MV-4-11 (cell line): ENCODE results near the gene TSPAN11.

Source experiments
- DNase-seq: peaks from one replicate; lab custom pipeline; 2025; lab: John Stamatoyannopoulos, UW

Gene TSPAN11

GRCh38 chr12:30979371-30980259 lies 53.1 kb downstream of the TSPAN11 start:
- DNase-seq, result no peak

- DNase-seq, result no peak
These were observed 54.6 kb downstream of the TSPAN11 start for GRCh38 chr12:30980955-30981662.

- no peak for DNase-seq
These were observed 55.9 kb downstream of the TSPAN11 start for GRCh38 chr12:30982413-30982812.

DNA sequence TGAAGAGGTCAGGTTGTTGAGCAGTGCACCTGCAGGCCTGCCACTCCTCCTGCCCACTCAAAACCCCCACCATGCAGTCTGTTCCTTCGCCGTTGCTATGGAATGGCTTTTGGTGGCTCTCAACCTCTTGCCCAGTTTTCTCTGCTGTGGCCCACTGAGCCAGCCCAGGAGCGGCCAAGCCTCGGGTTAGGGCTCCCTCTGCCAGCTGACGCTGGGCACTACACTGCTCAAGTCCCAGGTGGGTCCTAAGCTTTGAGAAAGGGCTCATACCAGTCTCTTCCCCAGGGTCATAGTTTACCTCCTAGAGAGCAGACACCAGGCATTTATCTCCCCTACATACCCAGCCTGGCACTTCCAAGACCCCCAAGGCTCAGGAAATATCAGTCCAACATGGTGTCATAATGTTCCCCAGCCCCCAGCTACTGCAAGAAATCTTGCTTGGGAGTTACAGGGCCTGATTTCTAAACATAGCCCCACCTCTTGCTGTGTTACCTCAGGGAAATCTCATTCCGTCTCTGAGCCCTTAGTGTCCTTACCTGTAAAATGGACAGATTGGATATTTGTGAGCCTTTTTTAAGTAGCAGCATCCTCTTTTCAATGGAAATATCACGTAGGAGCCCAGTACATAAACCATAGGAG lies 59.4 kb downstream of the TSPAN11 start:
- DNase-seq, result no peak

DNA sequence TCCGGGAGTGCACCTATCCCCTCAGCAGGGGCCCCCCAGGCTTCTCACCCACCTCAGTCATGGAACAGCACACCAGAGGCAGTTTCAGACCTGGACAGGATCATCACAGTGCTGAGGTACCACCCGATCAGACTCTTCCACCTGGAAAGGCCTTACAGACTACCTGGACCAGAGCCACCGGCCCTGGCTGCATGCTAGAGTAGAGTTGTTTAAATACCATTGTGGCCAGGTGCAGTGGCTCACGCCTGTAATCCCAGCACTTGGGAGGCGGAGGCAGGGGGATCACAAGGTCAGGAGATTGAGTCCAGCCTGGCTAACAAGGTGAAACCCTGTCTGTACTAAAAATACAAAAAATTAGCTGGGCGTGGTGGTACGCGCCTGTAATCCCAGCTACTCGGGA lies 61.5 kb downstream of the TSPAN11 start:
- DNase-seq, result no peak

- no peak for DNase-seq
These were observed 62.2 kb downstream of the TSPAN11 start for GRCh38 chr12:30988646-30989286.

- no peak for DNase-seq
These were observed 63.2 kb downstream of the TSPAN11 start for GRCh38 chr12:30989754-30990153.

DNA sequence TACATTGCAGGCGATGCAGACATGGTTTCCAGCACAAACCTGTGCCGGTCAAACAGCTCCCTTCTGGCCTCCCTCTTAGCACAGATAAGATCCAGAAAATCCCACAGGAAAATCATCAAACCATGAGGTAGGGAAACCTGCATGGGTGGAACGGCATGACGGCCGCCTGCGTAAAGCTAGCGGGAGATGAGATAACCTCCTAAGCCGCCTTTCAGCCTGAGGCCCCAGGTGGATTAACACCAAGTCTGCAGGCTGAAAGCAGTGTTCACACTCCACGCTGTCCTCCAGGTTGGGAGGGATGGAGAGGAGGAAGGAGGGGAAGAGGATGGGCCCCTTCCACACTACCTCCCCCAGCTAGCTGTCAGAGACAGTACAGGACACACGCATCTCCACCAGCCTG lies 63.8 kb downstream of the TSPAN11 start:
- no peak for DNase-seq

- DNase-seq, result no peak
These were observed 64.2 kb downstream of the TSPAN11 start for GRCh38 chr12:30990776-30991175.

DNA sequence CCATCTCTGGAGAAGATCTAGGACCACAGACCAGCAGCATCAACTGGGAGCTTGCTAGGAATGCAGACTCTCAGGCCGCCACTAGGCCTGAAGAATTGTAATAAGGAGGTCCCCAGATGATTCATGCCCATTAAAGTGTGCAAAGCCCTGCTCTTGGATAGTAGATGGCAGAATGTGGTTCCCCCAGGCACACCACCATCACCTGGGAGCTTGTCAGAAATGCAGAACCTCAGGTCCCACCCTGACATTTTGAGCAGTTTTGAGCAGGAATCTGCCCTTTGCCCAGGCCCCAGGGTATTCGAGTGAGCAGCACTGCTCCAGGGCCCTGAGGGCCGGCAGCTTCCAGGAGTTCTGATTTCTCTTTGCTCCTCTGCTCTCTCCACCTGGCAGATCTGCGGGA lies 64.9 kb downstream of the TSPAN11 start:
- no peak for DNase-seq

DNA sequence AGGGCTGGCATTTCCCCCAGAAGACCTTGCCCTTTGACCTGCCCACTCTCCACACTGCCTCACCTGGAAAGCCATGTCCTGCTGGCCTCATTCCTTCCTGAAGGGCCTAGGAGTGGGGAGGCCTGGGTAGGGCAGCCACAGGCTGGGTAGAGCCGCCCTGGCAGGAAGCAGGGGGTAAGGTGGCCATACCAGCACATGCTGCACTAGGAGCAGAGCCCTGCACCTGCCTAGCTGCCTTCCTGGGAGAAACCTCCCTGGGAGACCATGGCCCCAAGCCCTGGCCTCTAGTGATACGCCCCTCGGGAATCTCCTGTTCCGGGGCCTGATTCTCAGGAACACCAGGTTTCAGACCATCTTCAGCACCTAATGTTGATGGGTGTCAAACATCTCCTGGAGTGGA lies 65.8 kb downstream of the TSPAN11 start:
- no peak for DNase-seq

DNA sequence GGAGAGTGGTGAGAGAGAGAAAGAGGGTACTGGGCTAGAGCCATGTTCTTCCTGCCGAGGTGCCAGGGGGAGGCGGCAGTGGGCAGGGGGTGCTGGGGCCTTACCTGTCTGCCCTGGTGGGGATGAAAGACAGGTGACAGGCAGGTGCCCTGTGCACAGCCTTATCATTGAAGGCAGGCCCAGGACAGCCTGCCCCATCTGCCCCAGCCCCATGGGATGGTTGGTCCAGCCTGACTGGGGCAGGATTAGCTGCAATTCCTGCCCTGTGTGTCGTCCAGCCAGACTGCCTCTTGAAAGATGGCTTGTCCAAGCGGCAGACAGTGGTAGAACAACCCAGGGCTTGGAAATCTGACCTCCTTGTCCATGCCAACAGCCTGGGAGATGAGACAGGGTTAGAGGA lies 67.2 kb downstream of the TSPAN11 start:
- DNase-seq, result no peak

GRCh38 chr12:30994274-30994673 lies 67.7 kb downstream of the TSPAN11 start:
- no peak for DNase-seq

GRCh38 chr12:30996255-30996654 lies 69.7 kb downstream of the TSPAN11 start:
- DNase-seq, result no peak

- no peak for DNase-seq
These were observed 70.2 kb downstream of the TSPAN11 start for GRCh38 chr12:30996752-30997151.

GRCh38 chr12:30997685-30998440 lies 71.3 kb downstream of the TSPAN11 start:
- no peak for DNase-seq

DNA sequence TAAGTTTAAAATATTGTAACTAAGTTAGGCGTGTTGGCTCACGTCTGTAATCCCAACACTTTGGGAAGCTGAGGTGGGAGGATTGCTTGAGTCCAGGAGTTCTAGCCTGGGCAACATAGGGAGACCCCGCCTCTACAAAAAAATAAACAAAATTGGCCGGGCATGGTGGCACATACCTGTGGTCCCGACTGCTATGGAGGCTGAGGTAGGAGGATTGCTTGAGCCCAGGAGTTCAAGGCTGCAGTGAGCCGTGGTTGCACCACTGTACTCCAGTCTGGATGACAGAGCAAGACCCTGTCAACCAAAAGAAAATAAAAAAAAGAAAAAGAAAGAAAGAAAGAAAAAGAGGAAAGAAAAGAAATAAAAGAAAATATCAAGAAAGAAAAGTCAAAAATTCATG lies 72.5 kb downstream of the TSPAN11 start:
- no peak for DNase-seq

- DNase-seq, result no peak
These were observed 73.2 kb downstream of the TSPAN11 start for GRCh38 chr12:30999723-31000122.

DNA sequence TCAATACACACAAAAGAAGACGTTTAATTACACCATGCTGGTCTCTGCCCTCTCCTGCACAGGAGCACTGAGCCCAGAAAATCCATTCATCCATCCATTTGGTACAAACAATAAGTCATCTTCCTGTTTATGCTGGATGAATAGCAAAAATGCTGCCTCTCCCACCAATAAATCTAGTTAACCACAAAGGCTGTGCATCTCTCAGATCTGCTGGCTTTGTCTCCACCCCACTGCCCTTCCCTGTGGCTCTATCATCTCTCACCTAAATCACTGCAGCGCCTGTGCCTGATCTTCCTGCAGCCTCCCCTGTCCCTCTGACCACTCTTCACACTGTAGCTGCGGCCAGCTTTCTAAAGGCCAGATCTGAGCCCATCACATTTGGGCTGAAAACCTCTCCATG lies 74.2 kb downstream of the TSPAN11 start:
- DNase-seq, result no peak

DNA sequence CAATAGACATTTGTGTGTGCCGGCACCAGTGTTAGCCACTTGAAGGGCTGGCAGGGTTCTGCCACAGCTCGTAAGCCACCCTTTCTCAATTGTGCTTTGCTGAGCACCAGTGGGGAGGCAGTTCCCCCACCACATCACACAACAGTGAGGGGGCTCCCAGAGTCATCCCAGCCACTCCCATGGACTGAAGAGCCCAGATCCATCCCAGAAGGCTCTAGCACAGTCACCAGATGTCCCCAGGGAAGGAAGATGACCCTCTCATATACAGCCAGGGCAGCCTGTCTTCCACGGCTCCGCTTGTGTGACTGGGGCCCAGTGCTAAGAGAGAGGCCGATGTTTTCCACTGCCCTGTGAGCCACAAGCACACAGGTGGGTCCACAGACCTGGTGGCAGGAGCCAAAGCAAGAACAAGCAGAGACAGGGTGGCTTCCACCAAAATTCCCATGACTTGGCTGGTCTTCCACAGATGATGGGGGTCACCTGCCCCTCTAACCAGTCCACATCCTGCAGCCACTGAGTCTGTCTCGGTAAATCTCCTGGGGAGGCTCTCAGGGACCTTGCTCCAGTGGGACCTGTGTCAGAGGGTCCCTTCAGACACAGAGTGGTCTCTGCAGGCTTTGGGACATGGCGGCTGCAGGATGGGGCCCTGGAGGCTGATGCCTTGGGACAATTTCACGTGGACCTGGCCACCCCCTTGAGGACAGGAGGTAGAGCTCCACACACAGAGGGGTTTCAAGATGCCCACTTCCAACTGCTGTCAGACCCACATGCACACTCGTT lies 75.2 kb downstream of the TSPAN11 start:
- no peak for DNase-seq

- no peak for DNase-seq
These were observed 75.8 kb downstream of the TSPAN11 start for GRCh38 chr12:31002361-31002725.
